Measurements from ENCODE around the gene ANKFN1.

ANKFN1 gene

GRCh38 chr17:56213031-56213430, 59.8 kb downstream of the ANKFN1 start:
- Histone ChIP-seq H3K79me2 (ENCODE audit: insufficient read depth, low read length) (no peaks in the 10 kb centered on the region), H2AFZ (ENCODE audit: low read length) (no peak overlapping the region), H3K4me1 (ENCODE audit: insufficient read depth, low read length, poor library complexity, severe bottlenecking) (no peaks in the 10 kb centered on the region), H3K36me3 (ENCODE audit: insufficient read depth, low read length) (no peaks in the 10 kb centered on the region), H3K27me3 (ENCODE audit: insufficient read depth, low read length, poor library complexity, severe bottlenecking) (no peaks in the 10 kb centered on the region), H3F3A (ENCODE audit: low read depth) (no peaks in the 10 kb centered on the region), H4K20me1 (ENCODE audit: insufficient read depth, low read length, poor library complexity, severe bottlenecking) (no peaks in the 10 kb centered on the region), H3K9ac (ENCODE audit: low read depth, low read length, poor library complexity, severe bottlenecking) (no peak overlapping the region), H3K9me2 (replicated peaks; ENCODE audit: low read depth, low read length) (no peaks in the 10 kb centered on the region), H3K4me3 (ENCODE audit: low read length, poor library complexity, severe bottlenecking) (no peak overlapping the region), H3K4me2 (ENCODE audit: low read depth, low read length, poor library complexity, severe bottlenecking) (no peak overlapping the region), H3K9me3 (ENCODE audit: insufficient read depth, low read depth, low read length) (peaks cover 3% of the 10 kb centered on the region; the same call in 1 of the 2 replicates)
- TF ChIP-seq EZH2phosphoT487 (IDR thresholded peaks at IDR 0.05; ENCODE audit: borderline replicate concordance) (no peak), CTCF (conservative IDR thresholded peaks at IDR 0.05; ENCODE audit: low read length) (no peak)

GRCh38 chr17:56217921-56218320, 64.6 kb downstream of the ANKFN1 start:
- Histone ChIP-seq H3K36me3 (ENCODE audit: insufficient read depth, low read length) (no peaks in the 10 kb centered on the region), H3K4me1 (ENCODE audit: insufficient read depth, low read length, poor library complexity, severe bottlenecking) (peaks cover 10% of the 10 kb centered on the region), H3K27me3 (ENCODE audit: insufficient read depth, low read length, poor library complexity, severe bottlenecking) (no peaks in the 10 kb centered on the region), H3K9me3 (ENCODE audit: insufficient read depth, low read depth, low read length) (no peaks in the 10 kb centered on the region), H3K4me2 (ENCODE audit: low read depth, low read length, poor library complexity, severe bottlenecking) (no peak overlapping the region), H3K9me2 (replicated peaks; ENCODE audit: low read depth, low read length) (no peaks in the 10 kb centered on the region), H3K79me2 (ENCODE audit: insufficient read depth, low read length) (no peaks in the 10 kb centered on the region), H3F3A (ENCODE audit: low read depth) (no peaks in the 10 kb centered on the region), H4K20me1 (ENCODE audit: insufficient read depth, low read length, poor library complexity, severe bottlenecking) (no peaks in the 10 kb centered on the region), H2AFZ (ENCODE audit: low read length) (no peak overlapping the region), H3K4me3 (ENCODE audit: low read length, poor library complexity, severe bottlenecking) (no peak overlapping the region), H3K9ac (ENCODE audit: low read depth, low read length, poor library complexity, severe bottlenecking) (no peak overlapping the region)
- TF ChIP-seq CTCF (conservative IDR thresholded peaks at IDR 0.05; ENCODE audit: low read length) (no peak), EZH2phosphoT487 (IDR thresholded peaks at IDR 0.05; ENCODE audit: borderline replicate concordance) (no peak)

GRCh38 chr17:56222255-56222654, 69.0 kb downstream of the ANKFN1 start:
- Histone ChIP-seq H3K9me2 (replicated peaks; ENCODE audit: low read depth, low read length) (no peaks in the 10 kb centered on the region), H4K20me1 (ENCODE audit: insufficient read depth, low read length, poor library complexity, severe bottlenecking) (no peaks in the 10 kb centered on the region), H3K9ac (ENCODE audit: low read depth, low read length, poor library complexity, severe bottlenecking) (peak overlapping the region; percentile 1), H3K79me2 (ENCODE audit: insufficient read depth, low read length) (no peaks in the 10 kb centered on the region), H2AFZ (ENCODE audit: low read length) (peak overlapping the region; percentile 44), H3K4me1 (ENCODE audit: insufficient read depth, low read length, poor library complexity, severe bottlenecking) (peaks cover 10% of the 10 kb centered on the region), H3K9me3 (ENCODE audit: insufficient read depth, low read depth, low read length) (no peaks in the 10 kb centered on the region), H3K27me3 (ENCODE audit: insufficient read depth, low read length, poor library complexity, severe bottlenecking) (no peaks in the 10 kb centered on the region), H3K4me3 (ENCODE audit: low read length, poor library complexity, severe bottlenecking) (no peak overlapping the region), H3K4me2 (ENCODE audit: low read depth, low read length, poor library complexity, severe bottlenecking) (peak overlapping the region; percentile 2), H3F3A (ENCODE audit: low read depth) (no peaks in the 10 kb centered on the region), H3K36me3 (ENCODE audit: insufficient read depth, low read length) (no peaks in the 10 kb centered on the region)
- TF ChIP-seq CTCF (conservative IDR thresholded peaks at IDR 0.05; ENCODE audit: low read length) (no peak), EZH2phosphoT487 (IDR thresholded peaks at IDR 0.05; ENCODE audit: borderline replicate concordance) (no peak)

Data from Loucy (cell line).